GM19239 (cell line): Measurements from ENCODE around the gene RNASEH2B.

Experiments
- DNase-seq: peaks from one replicate; pipeline ENCODE4 v3.0.0; 2011; ENCODE audit warnings: low spot score; ENCODE audit not compliant: insufficient read length
- FAIRE-seq: peaks from 2 replicates; lab custom pipeline; 2011; peaks lifted over from hg19 to GRCh38; lab: Jason Lieb, UNC

The RNASEH2B gene

GRCh38 chr13:50905256-50905655 is 4.3 kb upstream of the RNASEH2B start:
- FAIRE-seq, result no peak
- no peak for DNase-seq

GRCh38 chr13:50907781-50908180 is 1.8 kb upstream of the RNASEH2B start:
- FAIRE-seq, result no peak
- DNase-seq, result no peak

DNA sequence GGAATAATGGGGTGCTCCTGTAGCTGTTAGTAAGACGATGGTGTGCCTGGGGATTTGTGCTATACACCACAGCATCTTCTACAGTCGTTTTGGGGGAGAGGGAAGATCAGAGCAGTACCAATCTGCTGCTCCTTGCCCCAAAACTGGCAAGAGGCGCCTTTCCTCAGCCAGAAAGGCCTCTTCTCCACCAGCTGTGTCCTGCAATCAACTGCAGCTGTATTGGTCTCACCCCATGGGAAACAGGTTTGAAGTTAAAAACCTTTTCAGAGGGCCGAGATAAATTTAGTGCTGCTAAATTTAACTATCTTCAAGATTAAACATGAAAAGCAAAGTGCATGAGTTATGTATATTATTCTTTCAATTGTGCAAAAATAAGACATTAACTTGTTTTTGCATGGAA is 1.2 kb upstream of the RNASEH2B start:
- DNase-seq (no peak), FAIRE-seq (peak; percentile 21)

DNA sequence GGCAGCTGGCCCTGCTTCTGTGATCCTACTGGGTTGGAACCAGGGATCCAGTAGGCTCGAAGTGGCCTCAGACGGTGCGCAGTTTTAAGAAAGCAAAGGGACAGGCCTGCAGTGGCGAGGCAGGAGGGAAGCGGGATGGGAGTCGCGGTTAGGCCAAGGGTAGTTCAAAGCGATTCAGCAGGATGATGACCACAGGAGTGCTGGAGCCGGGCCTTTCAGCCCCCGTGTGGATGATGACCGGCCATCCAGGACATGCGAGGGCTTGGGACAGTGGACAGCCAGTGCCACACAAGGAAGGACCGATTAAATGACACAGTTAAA is 854 bp downstream of the RNASEH2B start:
- DNase-seq (no peak), FAIRE-seq (peak; percentile 81)

GRCh38 chr13:50911081-50911631 is 1.6 kb downstream of the RNASEH2B start:
- DNase-seq (no peak), FAIRE-seq (peak; percentile 95)

- peak; percentile 97 for FAIRE-seq
- peak; percentile 59 for DNase-seq
Observed at GRCh38 chr13:50911937-50912795, 2.6 kb downstream of the RNASEH2B start.

DNA sequence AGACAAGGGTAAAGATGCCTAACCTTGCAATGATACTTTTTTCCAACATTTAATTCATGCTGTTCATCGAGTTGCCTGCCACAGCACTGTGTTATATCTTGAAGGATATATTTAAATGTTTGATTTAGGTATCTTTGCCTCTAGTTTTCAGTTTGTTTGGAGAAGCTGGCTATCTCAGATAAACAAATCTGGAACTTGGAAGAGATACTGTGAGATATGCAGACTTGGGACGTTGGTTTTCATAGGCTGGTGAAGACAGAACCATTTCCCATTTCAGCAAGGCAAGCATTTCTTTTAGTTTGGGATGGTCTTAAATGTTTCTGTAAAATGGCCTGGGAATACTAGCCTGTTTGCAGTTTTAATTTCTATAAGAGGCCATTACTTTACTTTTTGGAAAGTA is 3.3 kb downstream of the RNASEH2B start:
- no peak for FAIRE-seq
- no peak for DNase-seq

DNA sequence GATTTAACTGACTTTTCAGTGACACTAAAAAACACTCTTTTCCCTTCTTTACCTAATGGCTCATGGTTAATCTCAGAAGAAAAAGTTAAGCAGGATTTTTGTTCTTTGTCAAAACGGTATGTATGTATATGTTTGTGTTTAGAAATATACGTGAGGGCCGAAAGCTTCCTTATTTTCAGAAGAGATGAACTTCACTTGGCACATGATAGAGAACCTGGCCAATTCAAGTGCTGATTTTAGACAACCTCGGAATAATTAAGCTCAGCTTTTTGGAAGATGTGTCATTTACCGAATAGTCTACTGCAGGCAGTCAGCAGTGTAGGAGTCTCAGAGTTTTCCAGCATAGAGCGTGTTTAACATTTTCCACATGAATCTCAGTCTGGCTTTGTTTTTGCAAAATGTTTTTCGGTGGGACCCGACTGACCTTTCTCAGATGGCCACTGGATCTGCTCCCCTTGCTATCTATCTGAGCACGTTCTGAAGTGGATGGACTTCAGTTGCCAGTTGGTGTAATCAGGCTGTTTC is 4.6 kb downstream of the RNASEH2B start:
- no peak for FAIRE-seq
- no peak for DNase-seq

DNA sequence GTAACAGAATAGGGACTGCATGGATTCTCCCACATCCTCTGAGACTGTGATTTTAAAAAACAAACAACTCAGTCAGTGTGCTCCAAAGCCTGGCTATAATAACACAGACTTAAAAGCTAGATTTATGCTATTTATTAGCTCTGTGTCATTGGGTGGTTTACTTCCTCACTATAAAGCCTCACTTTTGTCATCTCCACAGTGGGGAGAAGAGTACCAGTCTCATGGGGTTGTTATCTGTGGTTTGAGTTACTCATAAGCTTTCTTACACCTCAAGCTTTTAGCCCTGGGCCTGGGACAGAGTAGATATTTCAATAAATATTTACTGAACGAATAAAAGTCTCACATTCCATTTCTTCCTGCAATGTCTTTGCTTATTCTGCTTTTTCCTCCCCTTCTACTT is 5.3 kb downstream of the RNASEH2B start:
- DNase-seq, result no peak

DNA sequence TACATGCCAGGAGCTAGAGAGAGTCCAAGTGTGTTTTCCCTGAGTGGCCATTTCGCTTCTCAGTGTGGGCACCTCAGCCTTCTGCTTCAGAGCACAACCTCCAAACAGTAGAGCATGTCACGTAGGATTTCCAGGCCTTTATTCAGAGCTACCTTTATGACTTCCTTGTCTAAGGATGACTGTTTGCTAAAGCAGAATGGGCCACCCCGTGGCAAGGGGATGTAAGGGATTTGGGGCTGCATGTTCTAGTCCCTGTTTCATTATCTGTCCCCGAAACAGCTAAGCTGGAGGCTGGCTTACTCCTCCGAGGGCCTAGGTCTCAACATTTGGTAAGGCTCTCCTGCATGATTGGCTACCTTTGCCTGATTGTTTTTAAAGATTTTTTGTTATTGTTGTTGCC is 6.0 kb downstream of the RNASEH2B start:
- FAIRE-seq (peak; percentile 93), DNase-seq (no peak)

More for the DNA sequence above, 5.3 kb downstream of the RNASEH2B start:
- FAIRE-seq, result peak; percentile 75

- DNase-seq (no peak), FAIRE-seq (peak; percentile 86)
Observed at GRCh38 chr13:50916701-50917184, 7.2 kb downstream of the RNASEH2B start.

DNA sequence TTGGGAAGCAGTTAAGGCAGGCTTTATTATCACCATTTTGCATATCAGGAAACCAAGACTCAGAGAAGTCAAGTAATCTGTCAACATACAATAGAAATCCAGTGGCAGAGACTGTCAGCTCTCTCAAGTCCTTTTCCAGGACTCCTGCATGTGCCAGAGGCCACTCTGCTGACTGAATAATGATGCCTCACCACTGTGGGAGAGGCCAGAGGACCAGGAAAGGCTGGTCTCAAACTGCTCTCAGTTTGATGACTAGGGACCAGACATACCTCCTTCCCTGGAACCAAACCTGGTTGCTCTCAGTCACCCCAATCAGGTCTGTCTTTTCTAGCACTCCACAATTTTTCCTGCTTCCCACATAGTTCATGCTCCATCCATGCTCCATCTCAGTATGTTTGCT is 8.0 kb downstream of the RNASEH2B start:
- DNase-seq (no peak), FAIRE-seq (peak; percentile 35)

- FAIRE-seq, result no peak
- DNase-seq, result no peak
Observed at GRCh38 chr13:50918567-50918966, 9.0 kb downstream of the RNASEH2B start.

GRCh38 chr13:50919277-50919676 is 9.7 kb downstream of the RNASEH2B start:
- no peak for DNase-seq
- no peak for FAIRE-seq

DNA sequence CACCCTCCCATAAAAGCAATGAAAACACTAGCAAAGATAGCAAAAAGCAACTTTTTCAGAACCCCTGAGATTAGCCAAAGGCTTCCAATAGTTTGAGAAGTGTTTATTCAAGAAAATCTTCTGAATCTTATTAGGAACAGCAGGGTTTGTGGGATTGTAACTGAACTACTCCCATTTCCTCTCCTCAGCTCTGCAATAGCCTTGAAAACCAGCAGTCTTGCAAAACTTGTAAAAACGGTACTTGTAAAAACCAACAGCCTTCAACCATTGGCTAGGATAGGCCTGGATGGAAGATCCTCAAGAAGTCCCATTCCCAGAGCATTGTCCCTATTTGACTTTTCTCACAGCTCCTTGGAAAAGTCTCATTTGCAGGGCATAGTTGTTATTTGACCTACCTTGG is 12.1 kb downstream of the RNASEH2B start:
- FAIRE-seq (no peak), DNase-seq (no peak)

DNA sequence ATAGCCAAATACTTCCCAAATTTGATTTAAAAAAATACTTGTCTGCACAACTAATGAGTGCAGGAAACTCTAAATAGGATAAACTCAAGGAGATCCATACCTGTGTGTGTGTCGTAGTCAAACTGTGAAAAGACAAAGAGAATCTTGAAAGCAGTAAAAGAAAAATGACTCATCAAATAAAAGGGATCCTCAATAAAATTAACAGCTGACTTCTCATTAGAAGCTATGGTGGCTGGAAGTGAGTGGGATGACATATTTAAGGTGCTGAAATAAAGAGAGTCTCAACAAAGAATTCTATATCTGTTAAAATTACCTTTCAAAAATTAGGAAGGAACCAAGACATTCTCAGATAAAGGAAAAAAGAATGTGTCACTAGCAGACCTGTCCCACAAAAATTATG is 13.7 kb downstream of the RNASEH2B start:
- FAIRE-seq, result no peak

DNA sequence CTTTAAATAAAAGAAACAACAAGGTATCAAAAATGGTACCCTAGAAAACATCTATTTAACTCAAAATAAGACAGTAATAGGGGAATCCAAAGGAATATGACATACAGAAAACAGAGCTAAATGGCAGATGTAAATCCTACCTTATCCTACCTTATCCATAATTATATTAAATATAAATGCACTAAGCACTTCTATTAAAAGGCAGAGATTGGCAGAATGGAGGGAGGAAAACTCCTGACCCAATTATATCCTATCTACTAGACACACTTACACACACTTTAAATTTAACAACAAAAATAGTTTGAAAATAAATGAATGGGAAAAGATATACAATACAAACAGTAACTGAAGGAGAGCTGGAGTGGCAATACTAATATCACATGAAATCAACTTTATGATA is 14.4 kb downstream of the RNASEH2B start:
- no peak for DNase-seq
- FAIRE-seq, result peak; percentile 55

More for the DNA sequence above, 13.7 kb downstream of the RNASEH2B start:
- DNase-seq, result no peak

GRCh38 chr13:50927701-50928100 is 18.1 kb downstream of the RNASEH2B start:
- no peak for DNase-seq
- FAIRE-seq, result no peak

DNA sequence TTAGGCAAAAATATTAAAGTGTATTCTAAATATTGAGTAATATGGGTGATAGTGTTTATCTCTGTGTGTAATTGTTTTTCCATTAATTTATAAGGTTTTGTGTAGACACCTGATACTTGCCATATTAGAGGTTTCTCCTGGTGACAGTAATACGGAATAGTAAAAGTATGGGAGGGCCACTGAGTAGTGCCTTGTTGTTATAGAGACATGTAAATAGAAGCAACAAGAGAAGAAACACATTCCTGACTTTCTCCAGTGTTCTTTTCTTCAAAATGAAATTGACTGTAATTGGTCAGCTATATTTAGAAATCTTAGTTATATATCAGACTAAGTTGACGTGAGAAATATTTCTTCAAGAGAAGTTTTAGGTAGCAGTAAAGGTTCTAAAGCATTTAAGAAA is 18.5 kb downstream of the RNASEH2B start:
- DNase-seq (no peak), FAIRE-seq (no peak)

GRCh38 chr13:50928659-50929462 is 19.3 kb downstream of the RNASEH2B start:
- DNase-seq (no peak), FAIRE-seq (peak; percentile 4)

DNA sequence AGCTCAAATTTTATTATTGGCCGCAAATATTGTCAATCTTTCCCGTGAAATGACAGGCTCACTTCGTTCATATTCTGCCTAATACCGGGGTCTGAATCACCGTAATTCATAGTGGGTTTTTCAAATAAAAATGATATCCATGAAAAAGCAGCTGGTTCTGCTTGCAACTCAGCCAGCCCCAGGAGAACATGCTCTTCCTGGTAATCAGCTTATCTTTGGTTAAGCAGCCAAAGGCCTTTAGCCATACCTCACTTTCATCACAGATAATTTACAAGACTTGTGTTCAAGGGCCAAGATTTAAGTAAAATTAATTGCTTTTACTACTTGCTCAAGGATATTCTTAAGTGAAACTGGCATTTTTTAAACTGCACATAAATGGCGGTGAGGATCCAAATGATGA is 22.5 kb downstream of the RNASEH2B start:
- FAIRE-seq (no peak), DNase-seq (no peak)
